ENCODE measurements around the gene MTMR4.

DNA sequence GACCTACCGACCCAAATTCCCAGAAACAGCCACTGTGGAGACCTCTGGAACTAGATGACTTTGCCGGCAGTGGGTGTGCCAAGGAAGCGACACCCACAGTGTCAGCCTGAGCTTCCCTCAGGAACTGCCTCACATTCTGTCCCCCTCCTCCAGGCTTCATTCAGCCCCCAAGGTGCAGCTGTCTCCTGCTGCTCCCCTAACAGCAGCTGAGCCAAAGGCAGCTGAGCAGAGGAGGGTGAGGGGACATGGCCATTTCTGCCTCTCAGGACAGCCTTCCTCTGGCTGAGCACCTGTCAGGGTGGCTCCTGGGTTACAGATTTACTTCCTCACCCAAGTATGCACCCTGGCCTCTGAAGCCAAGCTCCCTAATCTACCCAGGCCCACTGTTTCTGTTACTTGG, 22.1 kb upstream of the MTMR4 start:
- TF ChIP-seq, protein P1, sequence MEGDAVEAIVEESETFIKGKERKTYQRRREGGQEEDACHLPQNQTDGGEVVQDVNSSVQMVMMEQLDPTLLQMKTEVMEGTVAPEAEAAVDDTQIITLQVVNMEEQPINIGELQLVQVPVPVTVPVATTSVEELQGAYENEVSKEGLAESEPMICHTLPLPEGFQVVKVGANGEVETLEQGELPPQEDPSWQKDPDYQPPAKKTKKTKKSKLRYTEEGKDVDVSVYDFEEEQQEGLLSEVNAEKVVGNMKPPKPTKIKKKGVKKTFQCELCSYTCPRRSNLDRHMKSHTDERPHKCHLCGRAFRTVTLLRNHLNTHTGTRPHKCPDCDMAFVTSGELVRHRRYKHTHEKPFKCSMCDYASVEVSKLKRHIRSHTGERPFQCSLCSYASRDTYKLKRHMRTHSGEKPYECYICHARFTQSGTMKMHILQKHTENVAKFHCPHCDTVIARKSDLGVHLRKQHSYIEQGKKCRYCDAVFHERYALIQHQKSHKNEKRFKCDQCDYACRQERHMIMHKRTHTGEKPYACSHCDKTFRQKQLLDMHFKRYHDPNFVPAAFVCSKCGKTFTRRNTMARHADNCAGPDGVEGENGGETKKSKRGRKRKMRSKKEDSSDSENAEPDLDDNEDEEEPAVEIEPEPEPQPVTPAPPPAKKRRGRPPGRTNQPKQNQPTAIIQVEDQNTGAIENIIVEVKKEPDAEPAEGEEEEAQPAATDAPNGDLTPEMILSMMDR (IDR thresholded peaks at IDR 0.05; ENCODE audit: low read length): no peak
- no peak for TF ChIP-seq EZH2 (optimal IDR thresholded peaks at IDR 0.05; ENCODE audit: low read depth, low read length)

All from MM.1S (cell line).